HG02678 (cell line): ENCODE measurements around the gene MUCL1.
"Not testable (repeated sequence)": the region's sequence is repeated elsewhere in the genome, so short reads cannot be mapped to it uniquely, and the experiment has no call there.

Experiments used
- ATAC-seq: cut with Tn5 transposase; IDR thresholded peaks from one replicate; pipeline ENCODE4 v1.9.1; 2021; ENCODE audit warnings: mild to moderate bottlenecking, moderate library complexity; ENCODE audit not compliant: unreplicated experiment

The MUCL1 gene

DNA sequence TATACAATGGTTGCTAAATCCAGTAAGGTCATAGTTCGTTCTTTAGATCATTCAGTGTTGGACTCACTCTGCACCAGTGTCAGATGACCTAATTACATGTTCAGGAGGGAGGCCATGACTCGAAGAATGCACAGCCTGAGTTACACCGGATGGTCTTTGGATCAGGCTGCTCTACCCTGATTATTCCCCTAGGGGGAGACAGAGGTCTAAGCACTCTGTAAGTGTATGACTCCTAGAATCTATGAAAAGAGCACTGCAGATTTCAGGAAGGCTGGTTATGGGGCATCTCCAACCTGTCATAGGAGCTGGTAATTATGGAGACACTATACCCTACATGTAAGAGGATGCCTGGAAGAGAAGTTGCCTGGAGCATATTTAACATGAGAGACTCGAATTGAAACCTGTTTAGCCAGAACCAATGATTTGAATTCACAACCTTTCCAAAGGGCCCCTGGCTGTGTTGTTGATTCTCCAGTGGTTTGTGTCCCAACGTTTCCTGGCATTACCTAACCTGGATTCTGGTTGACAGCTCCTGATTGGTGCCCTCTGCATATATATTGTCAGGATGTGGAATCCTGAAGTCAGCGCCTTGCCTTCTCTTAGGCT is at the start of gene MUCL1:
Gene MUCL1, plus strand, starts transcription at position 584 of the 606 bp plus-strand sequence. CDS start 67 bp downstream, outside the sequence.
- peak; percentile 98 for ATAC-seq

- ATAC-seq: no peak
Observed at GRCh38 chr12:54821676-54822075, 32.6 kb upstream of the MUCL1 start.

DNA sequence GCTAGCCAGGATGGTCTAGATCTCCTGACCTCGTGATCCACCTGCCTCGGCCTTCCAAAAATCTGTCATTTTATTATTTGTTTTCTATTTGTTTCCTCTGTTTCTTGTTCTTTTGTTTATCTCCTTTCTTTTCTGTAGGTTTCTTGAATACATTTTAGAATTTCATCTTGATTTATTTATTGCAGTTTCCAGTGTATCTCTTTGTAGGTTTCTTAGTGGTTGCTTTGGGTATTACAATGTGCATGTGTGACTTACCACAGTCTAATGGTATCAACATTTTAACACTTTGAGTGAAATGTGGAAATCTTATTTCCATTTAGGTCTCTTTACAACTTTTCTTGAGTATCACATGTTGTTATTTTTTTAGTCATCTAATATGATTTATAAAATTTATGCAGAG is 29.9 kb upstream of the MUCL1 start:
- no peak for ATAC-seq

GRCh38 chr12:54829511-54829910 is 24.8 kb upstream of the MUCL1 start:
- ATAC-seq: no peak

- ATAC-seq: no peak
Observed at GRCh38 chr12:54830199-54830598, 24.1 kb upstream of the MUCL1 start.

GRCh38 chr12:54831631-54832030 is 22.7 kb upstream of the MUCL1 start:
- no peak for ATAC-seq

DNA sequence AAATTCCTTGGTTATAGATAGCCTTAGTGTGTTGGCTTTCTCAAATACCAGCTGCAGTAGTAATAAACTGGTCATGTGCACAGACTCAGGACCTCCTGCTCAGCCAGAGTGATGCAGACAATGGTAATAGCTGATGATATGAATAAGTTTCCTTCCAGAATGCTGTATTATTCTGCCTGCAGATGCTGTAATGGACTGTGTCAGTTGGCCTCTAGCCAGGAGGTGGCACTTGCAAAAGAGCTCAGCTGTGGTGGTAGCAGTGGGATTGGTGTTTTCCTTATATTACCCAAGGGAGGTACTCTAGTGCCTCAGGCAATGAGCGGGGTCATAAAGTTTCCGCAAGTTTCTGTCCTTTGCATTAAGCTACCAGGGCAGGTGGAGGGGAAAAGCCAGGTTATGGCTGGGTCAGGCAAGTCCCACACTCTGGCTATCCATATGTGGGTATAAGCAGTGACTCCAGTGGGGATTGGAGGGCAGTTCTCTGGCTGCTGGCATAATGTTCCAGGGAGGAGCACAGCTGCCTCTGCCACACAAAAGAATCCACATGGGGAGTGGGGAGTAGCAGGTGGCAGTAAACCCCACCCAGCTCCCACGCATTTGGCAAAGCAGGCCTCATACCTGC is 14.0 kb upstream of the MUCL1 start:
- ATAC-seq: no peak

- no peak for ATAC-seq
Observed at GRCh38 chr12:54857406-54857805, 3.1 kb downstream of the MUCL1 start.

DNA sequence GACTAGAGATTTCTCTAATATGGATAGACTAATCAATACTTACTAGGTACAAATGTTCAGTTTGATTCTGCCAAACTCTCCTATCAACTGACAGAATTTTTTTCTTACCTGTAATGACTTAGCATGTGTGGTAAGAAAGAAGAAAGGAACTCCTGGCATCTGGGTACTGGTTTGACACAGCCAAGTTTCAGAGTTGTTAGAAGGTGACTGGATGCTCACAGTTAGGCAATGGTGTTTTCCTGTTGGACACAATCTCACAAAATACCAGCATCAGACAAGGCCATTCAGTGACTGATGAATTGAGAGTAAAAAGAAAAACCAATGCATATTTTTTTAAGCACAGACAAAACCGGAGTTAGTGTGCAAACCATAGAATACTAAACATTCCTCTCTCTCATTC is 4.2 kb downstream of the MUCL1 start:
- no peak for ATAC-seq

GRCh38 chr12:54859502-54859901 is 5.2 kb downstream of the MUCL1 start:
- no peak for ATAC-seq

DNA sequence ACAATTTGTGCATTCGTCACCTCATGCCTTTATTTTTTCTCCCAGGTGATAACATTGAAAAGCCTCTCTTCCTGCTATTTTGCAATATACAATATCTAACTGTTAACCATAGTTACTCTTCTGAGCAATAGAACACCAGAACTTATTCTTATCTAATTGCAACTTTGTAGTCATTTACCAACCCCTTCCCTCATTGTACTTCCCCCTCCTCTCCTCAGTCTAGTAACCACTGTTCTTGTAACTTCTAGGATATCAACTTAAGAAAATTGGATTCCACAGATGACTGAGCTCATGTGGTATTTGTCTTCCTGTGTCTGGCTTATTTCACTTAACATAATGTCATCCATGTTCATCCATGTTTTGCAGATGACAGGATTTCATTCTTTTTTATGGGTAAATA is 7.6 kb downstream of the MUCL1 start:
- no peak for ATAC-seq

- ATAC-seq: no peak
Observed at GRCh38 chr12:54863948-54864618, 9.8 kb downstream of the MUCL1 start.

GRCh38 chr12:54865683-54866324 is 11.5 kb downstream of the MUCL1 start:
- no peak for ATAC-seq

DNA sequence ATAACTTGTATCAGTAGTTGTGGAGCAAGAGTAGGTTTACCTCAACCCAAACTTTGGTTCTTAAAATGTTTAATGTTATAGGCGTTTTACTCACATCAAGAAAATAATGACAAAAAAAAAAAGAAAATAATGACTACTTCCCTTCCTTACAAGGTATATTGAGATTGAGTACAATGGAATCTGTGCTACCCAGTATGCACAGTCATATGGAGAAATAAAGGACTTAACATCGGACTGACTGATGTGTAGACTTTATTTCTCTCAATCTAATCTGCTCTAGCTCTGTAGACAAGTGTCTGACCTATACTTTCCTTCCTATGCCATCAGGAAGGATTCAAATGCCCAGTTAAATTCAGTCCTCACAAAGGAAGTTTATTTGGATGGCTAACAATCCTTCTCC is 14.4 kb downstream of the MUCL1 start:
- ATAC-seq: no peak

DNA sequence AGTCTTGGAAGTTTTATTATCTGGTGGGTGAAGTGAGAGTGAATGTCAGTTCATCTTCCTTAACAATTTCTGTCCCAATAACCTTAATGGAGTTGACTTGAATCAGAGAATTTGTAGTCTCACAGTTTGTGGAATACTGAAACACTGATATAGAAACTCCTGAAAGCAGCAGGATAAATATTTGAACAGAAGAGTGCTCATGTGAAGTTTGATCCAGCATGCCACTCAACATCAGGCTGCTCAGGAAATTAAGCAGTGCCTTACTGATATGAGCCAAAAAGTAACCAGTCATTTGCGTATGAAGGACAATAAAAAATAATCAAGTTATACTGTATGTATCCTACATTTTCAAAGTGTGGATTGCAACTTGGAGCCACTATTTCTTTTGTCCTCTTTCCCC is 15.7 kb downstream of the MUCL1 start:
- ATAC-seq: no peak

- ATAC-seq: no peak
Observed at GRCh38 chr12:54870617-54871016, 16.3 kb downstream of the MUCL1 start.

GRCh38 chr12:54879150-54879549 is 24.8 kb downstream of the MUCL1 start:
- ATAC-seq: no peak

DNA sequence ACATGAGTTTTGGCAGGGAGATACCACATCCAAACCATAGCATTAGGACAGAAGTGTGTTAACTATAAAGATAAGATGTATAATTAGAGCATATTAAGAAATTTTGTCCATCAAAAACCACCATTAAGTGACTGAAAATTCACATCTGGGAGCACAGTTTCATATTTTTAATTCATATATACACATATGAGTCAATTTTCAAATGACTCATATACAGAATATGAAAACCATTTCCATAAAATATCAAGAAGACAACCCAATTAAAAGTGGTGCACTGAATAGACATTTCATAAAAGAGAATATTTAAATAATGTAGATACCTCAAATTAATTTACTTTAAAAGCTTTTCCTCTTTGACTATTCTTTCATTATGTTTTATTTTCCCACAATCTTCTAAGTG is 25.3 kb downstream of the MUCL1 start:
- ATAC-seq: no peak

- no peak for ATAC-seq
Observed at GRCh38 chr12:54882079-54882478, 27.8 kb downstream of the MUCL1 start.

DNA sequence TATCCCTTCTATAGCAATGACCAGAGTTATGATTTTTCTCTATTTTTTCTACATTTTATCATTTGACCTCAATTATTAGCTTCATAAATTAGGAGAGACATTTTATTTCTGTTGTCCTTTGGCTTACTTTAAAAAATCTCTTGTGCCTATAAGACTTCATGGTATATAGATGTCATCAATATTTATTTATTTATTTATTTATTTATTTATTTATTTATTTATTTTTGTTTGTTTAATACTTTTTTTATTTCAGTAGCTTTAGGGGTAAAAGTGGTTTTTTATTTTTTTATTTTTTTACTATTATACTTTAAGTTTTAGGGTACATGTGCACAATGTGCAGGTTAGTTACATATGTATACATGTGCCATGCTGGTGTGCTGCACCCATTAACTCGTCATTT is 28.3 kb downstream of the MUCL1 start:
- not testable (repeated sequence) for ATAC-seq

GRCh38 chr12:54888428-54888827 is 34.1 kb downstream of the MUCL1 start:
- ATAC-seq: not testable (repeated sequence)

DNA sequence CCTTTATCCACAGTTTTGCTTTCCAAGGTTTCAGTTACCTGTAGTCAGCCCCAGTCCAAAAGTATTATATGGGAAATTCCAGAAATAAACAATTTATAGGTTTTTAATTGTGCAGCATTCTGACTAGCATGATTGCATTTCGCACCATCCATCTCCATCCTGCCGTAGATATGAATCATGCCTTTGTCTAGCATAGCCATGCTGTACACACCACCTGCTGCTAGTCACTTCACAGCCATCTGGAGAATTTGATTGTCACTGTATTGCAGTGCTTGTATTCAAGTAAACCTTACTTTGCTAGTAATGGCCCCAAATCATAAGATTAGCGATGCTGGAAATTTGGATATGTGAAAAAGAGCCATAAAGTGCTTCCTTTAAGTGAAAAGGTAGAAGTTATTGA is 36.0 kb downstream of the MUCL1 start:
- ATAC-seq: no peak
